GM12878 (cell line): Measurements from ENCODE around the gene CCN2. TPM values are rescaled to one million over a fixed set of nuclear protein-coding genes. Genes with fewer than 3 reads are reported as not detected.

Source experiments
- BHLHE40 ChIP-seq, 2 experiments: fragments of 450-650 bp in 1 of 2; IDR thresholded peaks; 2 replicates each; pipeline ENCODE4 v1.6.1; 2011 to 2017; ENCODE audit warnings: low read depth in 2 of 2, borderline replicate concordance in 1 of 2, improper control_type of control experiment in 1 of 2, low read length in 1 of 2, mild to moderate bottlenecking in 1 of 2
- KDM1A ChIP-seq: fragments of 200-600 bp; sonication (generic); IDR thresholded peaks from 2 replicates; pipeline ENCODE4 v1.6.1; 2016; ENCODE audit warnings: borderline replicate concordance
- MLLT1 ChIP-seq: fragments of 450-650 bp; IDR thresholded peaks from 2 replicates; pipeline ENCODE4 v1.6.1; 2016; ENCODE audit warnings: mild to moderate bottlenecking
- ZNF687 ChIP-seq: fragments of 450-650 bp; IDR thresholded peaks from 2 replicates; pipeline ENCODE4 v1.6.1; 2017; ENCODE audit warnings: mild to moderate bottlenecking, moderate library complexity
- polyA plus RNA-seq, 11 experiments: library from polyadenylated mRNA; depleted of rRNA in 4 of 11; unstranded in 6 of 11; stranded (reverse) in 5 of 11; fragments of >200 nt; fragmentation: Nextera tagmentation in 4 of 11; fragmentation: Illumina TruSeq in 1 of 11; extraction: Ambion mirVana in 4 of 11; extraction: Trizol in 1 of 11; gene quantifications; 1 replicate in 1 of 11; 2 replicates in 10 of 11; pipeline versions ENCODE4 v1.2.1 to v1.2.3, GENCODE V29; 2011 to 2016; ENCODE audit warnings: inconsistent platforms in 2 of 11, missing spikeins in 2 of 11, low read depth in 1 of 11
- total RNA-seq, 4 experiments: library from RNA; depleted of rRNA in 3 of 4; stranded (reverse); fragments of >200 nt in 3 of 4; fragmentation: Illumina TruSeq in 1 of 4; extraction: Trizol in 1 of 4; gene quantifications; 2 replicates each; pipeline versions ENCODE4 v1.2.1 to v1.2.3, GENCODE V29; 2013 to 2021
- TF ChIP-seq, protein P1 (sequence below): IDR thresholded peaks from 2 replicates; pipeline ENCODE4 v1.6.1; 2011; ENCODE audit warnings: borderline replicate concordance, low read depth, mild to moderate bottlenecking, moderate library complexity, low read length; ENCODE audit not compliant: insufficient read depth, poor library complexity, severe bottlenecking

Gene CCN2
- total and polyA plus RNA-seq, 10 of the 15 experiments (the other 5 are each of a cell fraction or from before 2014, with no cell fraction given) = 0.26 to 0.62 (median 0.44) TPM; not detected in 7

- TF ChIP-seq MLLT1 (no peak), BHLHE40 (IDR thresholded peaks at IDR 0.05; ENCODE audit: borderline replicate concordance in 1 of 2, low read depth in 2 of 2, low read length in 1 of 2) (no peak), ZNF687 (no peak), KDM1A (no peak)
- TF ChIP-seq, protein P1, sequence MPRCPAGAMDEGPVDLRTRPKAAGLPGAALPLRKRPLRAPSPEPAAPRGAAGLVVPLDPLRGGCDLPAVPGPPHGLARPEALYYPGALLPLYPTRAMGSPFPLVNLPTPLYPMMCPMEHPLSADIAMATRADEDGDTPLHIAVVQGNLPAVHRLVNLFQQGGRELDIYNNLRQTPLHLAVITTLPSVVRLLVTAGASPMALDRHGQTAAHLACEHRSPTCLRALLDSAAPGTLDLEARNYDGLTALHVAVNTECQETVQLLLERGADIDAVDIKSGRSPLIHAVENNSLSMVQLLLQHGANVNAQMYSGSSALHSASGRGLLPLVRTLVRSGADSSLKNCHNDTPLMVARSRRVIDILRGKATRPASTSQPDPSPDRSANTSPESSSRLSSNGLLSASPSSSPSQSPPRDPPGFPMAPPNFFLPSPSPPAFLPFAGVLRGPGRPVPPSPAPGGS = no peak
Measured at GRCh38 chr6:131955876-131956275, 4.7 kb upstream of the CCN2 start (continued).
